ENCODE results near the gene ERN2.

The ERN2 gene

DNA sequence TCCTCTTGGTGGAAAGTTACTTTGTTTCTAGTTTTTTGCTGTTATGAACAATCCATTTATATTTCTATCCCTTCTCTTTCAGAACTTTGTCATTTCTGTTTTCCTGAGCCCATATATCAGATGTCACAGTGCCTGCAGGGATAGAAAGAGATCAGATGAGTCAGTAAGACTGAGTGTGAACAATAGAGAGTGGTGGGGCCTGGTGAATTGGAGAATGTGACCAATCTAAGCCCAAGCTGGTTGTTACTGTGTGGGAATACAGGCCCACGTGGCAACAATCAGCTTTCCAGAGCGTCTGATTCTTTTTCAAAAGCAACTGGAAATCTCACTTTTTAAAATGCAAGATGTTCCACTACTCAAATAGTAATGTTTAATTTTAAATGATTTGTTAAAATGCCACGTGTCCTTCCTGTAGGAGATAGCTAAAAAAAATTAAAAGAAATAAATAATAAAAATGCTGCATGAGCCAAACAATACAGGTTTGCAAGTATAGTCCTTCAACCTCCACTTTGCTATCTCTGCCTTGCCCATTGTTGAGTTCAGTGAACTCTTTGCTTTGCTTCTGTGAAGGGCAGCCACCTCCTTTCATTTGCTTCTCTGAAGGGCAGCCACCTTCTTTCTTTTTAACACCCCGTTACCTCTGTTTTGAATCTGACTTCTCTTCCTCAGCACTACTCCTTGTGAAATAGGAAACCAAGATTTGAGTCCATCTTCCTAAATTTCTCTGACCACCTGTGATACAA, 62.2 kb downstream of the ERN2 start:
- H3K9me2 ChIP-seq (replicated peaks; ENCODE audit: insufficient read depth, low read length): no peaks in the 10 kb centered on the region
- H3K27me3 ChIP-seq (replicated peaks; ENCODE audit: insufficient read depth, low read length): no peaks in the 10 kb centered on the region
- H3K9me3 ChIP-seq (replicated peaks; ENCODE audit: insufficient read depth, low read length): no peaks in the 10 kb centered on the region
- H3K27ac ChIP-seq (ENCODE audit: low read length): no peak overlapping the region
- no peak overlapping the region for H3K4me3 ChIP-seq (ENCODE audit: low read length)
- H3K36me3 ChIP-seq (replicated peaks; ENCODE audit: insufficient read depth, low read length): no peaks in the 10 kb centered on the region; the same call in 1 of the 2 replicates
- no peak overlapping the region for H2AFZ ChIP-seq (ENCODE audit: low read length)
- no peak overlapping the region for H3K4me2 ChIP-seq (ENCODE audit: low read depth, low read length)
- no peak overlapping the region for H3K9ac ChIP-seq (ENCODE audit: low read length)
- no peaks in the 10 kb centered on the region for H4K20me1 ChIP-seq (ENCODE audit: insufficient read depth, low read length)
- TF ChIP-seq EZH2 (optimal IDR thresholded peaks at IDR 0.05; ENCODE audit: low read depth, low read length) (no peak), EZH2phosphoT487 (IDR thresholded peaks at IDR 0.05; ENCODE audit: low read length) (no peak), CTCF (IDR thresholded peaks at IDR 0.05; ENCODE audit: low read length) (no peak)
- peaks cover 46% of the 10 kb centered on the region for H3K79me2 ChIP-seq (ENCODE audit: low read length)
- no peak for DNase-seq
- H3F3A ChIP-seq (ENCODE audit: insufficient read depth, low read length): no peaks in the 10 kb centered on the region
- H3K4me1 ChIP-seq (ENCODE audit: low read length): 0 out of 2 replicates have a peak, but pooled peaks cover 3% of the 10 kb centered on the region

DNA sequence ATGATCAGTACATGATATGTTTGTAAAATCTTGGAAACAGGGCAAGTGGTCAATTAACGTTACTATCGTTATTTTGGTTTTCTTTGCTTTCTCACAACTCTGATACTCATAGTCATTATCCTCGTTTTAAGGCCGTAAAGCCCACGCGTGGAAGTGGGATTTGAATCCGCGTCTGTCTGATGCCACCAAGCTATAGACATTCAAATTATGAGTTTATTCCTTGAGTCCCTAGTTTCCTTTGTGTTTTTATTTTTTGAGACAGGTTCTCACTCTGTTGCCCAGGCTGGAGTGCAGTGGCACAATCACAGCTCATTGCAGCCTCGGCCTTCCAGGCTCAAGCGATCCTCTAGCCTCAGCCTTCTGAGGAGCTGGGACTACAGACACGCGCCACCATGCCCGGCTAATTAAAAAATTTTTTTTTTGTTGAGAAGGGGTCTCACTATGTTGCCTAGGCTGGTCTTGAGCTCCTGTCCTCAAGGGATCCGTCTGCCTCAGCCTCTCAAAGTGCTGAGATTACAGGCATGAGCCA, 70.7 kb downstream of the ERN2 start:
- Histone ChIP-seq H3K79me2 (ENCODE audit: low read length) (peaks cover 59% of the 10 kb centered on the region), H3K9ac (ENCODE audit: low read length) (no peak overlapping the region; the same call in 1 of the 2 replicates), H4K20me1 (ENCODE audit: insufficient read depth, low read length) (no peaks in the 10 kb centered on the region), H3K9me2 (replicated peaks; ENCODE audit: insufficient read depth, low read length) (no peaks in the 10 kb centered on the region), H3K36me3 (replicated peaks; ENCODE audit: insufficient read depth, low read length) (no peaks in the 10 kb centered on the region), H3K4me2 (ENCODE audit: low read depth, low read length) (peak overlapping the region; percentile 64; the same call in 1 of the 2 replicates), H3F3A (ENCODE audit: insufficient read depth, low read length) (no peaks in the 10 kb centered on the region; the same call in 1 of the 2 replicates), H3K4me1 (ENCODE audit: low read length) (0 out of 2 replicates have a peak, but pooled peaks cover 2% of the 10 kb centered on the region), H3K27ac (ENCODE audit: low read length) (no peak overlapping the region), H3K9me3 (replicated peaks; ENCODE audit: insufficient read depth, low read length) (no peaks in the 10 kb centered on the region), H2AFZ (ENCODE audit: low read length) (no peak overlapping the region), H3K4me3 (ENCODE audit: low read length) (peak overlapping the region; percentile 90), H3K27me3 (replicated peaks; ENCODE audit: insufficient read depth, low read length) (no peaks in the 10 kb centered on the region)
- no peak for DNase-seq
- no peak for TF ChIP-seq EZH2 (optimal IDR thresholded peaks at IDR 0.05; ENCODE audit: low read depth, low read length)
- TF ChIP-seq CTCF (IDR thresholded peaks at IDR 0.05; ENCODE audit: low read length): no peak
- no peak for TF ChIP-seq EZH2phosphoT487 (IDR thresholded peaks at IDR 0.05; ENCODE audit: low read length)

DNA sequence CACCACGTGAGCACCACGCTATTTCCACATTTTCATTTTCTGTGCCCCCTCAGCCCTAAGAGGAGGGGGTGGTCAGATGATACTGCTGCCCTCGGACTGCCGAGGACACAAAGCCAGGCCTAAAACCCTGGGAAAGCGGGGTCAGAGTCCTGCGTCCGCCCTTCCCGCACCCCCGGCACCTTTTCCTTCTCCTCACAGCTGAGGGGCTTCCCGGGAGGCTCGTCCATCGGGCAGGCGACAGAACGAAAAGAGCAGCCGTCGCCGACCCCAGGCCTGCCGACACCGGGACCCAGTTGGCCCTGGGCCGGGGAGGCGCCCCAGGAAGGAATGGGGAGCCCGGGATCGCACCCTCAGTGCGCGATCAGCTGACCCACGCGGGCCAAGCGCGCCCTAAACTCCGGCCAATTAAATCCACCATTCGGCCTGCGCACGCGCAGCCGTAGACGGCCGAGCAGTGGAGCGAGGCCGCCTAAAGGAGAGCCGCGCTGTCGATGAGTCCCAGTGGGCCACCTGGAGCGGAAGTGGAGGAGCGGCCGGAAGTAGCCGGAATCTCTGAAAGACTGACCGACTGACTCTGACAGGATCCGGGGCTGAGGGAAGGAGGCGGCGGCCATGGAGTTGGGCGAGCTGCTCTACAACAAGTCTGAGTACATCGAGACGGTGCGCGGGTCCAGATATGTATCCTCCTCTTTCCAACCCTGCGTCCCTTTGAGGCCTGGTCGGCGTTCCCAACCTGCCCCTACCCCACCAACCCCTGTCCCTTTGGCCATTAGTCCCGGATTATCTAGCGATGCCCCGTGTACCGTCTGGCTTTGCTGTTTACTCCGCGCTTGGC, 71.9 kb downstream of the ERN2 start, which contains the start of the genes DCTN5 and PALB2:
Gene DCTN5 (plus strand): TSS at position 536 of the 835 bp plus-strand sequence. CDS start 77 bp downstream, at position 613.
Gene PALB2 (minus strand): TSS at position 380 of the 835 bp plus-strand sequence. CDS start 153 bp downstream, at position 227.
- Histone ChIP-seq H3K4me2 (ENCODE audit: low read depth, low read length) (peak within 1 kb of the TSS; percentile 74), H2AFZ (ENCODE audit: low read length) (peak within 1 kb of the TSS; percentile 90), H3K9me2 (replicated peaks; ENCODE audit: insufficient read depth, low read length) (no peaks in the 10 kb centered on the region), H3K9me3 (replicated peaks; ENCODE audit: insufficient read depth, low read length) (no peaks in the 10 kb centered on the region), H3K4me3 (ENCODE audit: low read length) (peak within 1 kb of the TSS; percentile 90), H4K20me1 (ENCODE audit: insufficient read depth, low read length) (no peaks in the 10 kb centered on the region), H3K27me3 (replicated peaks; ENCODE audit: insufficient read depth, low read length) (no peaks in the 10 kb centered on the region), H3K36me3 (replicated peaks; ENCODE audit: insufficient read depth, low read length) (no peaks in the 10 kb centered on the region), H3F3A (ENCODE audit: insufficient read depth, low read length) (no peaks in the 10 kb centered on the region; the same call in 1 of the 2 replicates), H3K27ac (ENCODE audit: low read length) (peak within 1 kb of the TSS; percentile 31; the same call in 1 of the 2 replicates), H3K79me2 (ENCODE audit: low read length) (peaks cover 48% of the 10 kb centered on the region), H3K4me1 (ENCODE audit: low read length) (0 out of 2 replicates have a peak, but pooled peaks cover 2% of the 10 kb centered on the region), H3K9ac (ENCODE audit: low read length) (peak within 1 kb of the TSS; percentile 80)
- DNase-seq: peak; percentile 97
- TF ChIP-seq EZH2phosphoT487 (IDR thresholded peaks at IDR 0.05; ENCODE audit: low read length) (no peak), CTCF (IDR thresholded peaks at IDR 0.05; ENCODE audit: low read length) (no peak), EZH2 (optimal IDR thresholded peaks at IDR 0.05; ENCODE audit: low read depth, low read length) (no peak)

Data from MM.1S (cell line).